Trophoblast cell (in vitro differentiated cells and primary cell): ENCODE measurements around the gene CCL24.

Source experiments
- DNase-seq, 2 donors: peaks; one replicate each; pipeline ENCODE4 v3.0.0-alpha.2; 2016
- H2AFZ ChIP-seq: 2 replicates; pipeline ENCODE4 v1.6.1; 2013; ENCODE audit warnings: low read length, moderate library complexity, mild to moderate bottlenecking; ENCODE audit not compliant: insufficient read depth, poor library complexity
- H2AK5ac ChIP-seq: 2 replicates; pipeline ENCODE4 v1.6.1; 2013; ENCODE audit warnings: mild to moderate bottlenecking, low read length
- H2BK120ac ChIP-seq: 2 replicates; pipeline ENCODE4 v1.6.1; 2013; ENCODE audit warnings: low read length, mild to moderate bottlenecking, moderate library complexity; ENCODE audit not compliant: insufficient read depth, poor library complexity
- H2BK12ac ChIP-seq: 2 replicates; pipeline ENCODE4 v1.6.1; 2013; ENCODE audit warnings: mild to moderate bottlenecking, low read length, moderate library complexity
- H2BK5ac ChIP-seq: 2 replicates; pipeline ENCODE4 v1.6.1; 2013; ENCODE audit warnings: low read length, low read depth, moderate library complexity, mild to moderate bottlenecking; ENCODE audit not compliant: poor library complexity
- H3K14ac ChIP-seq: 2 replicates; pipeline ENCODE4 v1.6.1; 2013; ENCODE audit warnings: mild to moderate bottlenecking, low read length
- H3K18ac ChIP-seq: 2 replicates; pipeline ENCODE4 v1.6.1; 2013; ENCODE audit warnings: mild to moderate bottlenecking, low read length
- H3K23ac ChIP-seq: 2 replicates; pipeline ENCODE4 v1.6.1; 2013; ENCODE audit warnings: low read length
- H3K27ac ChIP-seq: 2 replicates; pipeline ENCODE4 v1.5.1; 2013; ENCODE audit warnings: low read depth, mild to moderate bottlenecking, inconsistent platforms, low read length, moderate library complexity
- H3K27me3 ChIP-seq: 2 replicates; pipeline ENCODE4 v1.6.1; 2013; ENCODE audit warnings: inconsistent platforms, mild to moderate bottlenecking, low read length, moderate library complexity; ENCODE audit not compliant: insufficient read depth
- H3K36me3 ChIP-seq, 2 experiments: 1 replicate in 1 of 2; 2 replicates in 1 of 2; pipeline ENCODE4 v1.6.1; 2013; ENCODE audit warnings: low read length in 2 of 2, mild to moderate bottlenecking in 2 of 2, moderate library complexity in 1 of 2; ENCODE audit not compliant: insufficient read depth in 2 of 2, control insufficient read depth in 1 of 2
- H3K4ac ChIP-seq: 2 replicates; pipeline ENCODE4 v1.6.1; 2013; ENCODE audit warnings: low read depth, mild to moderate bottlenecking, low read length, moderate library complexity
- H3K4me1 ChIP-seq, 2 experiments: 1 replicate in 1 of 2; 2 replicates in 1 of 2; pipeline ENCODE4 v1.6.1; 2013; ENCODE audit warnings: low read length in 2 of 2, mild to moderate bottlenecking in 2 of 2, moderate library complexity in 1 of 2; ENCODE audit not compliant: insufficient read depth in 2 of 2, control insufficient read depth in 1 of 2
- H3K4me2 ChIP-seq: 2 replicates; pipeline ENCODE4 v1.6.1; 2013; ENCODE audit warnings: inconsistent platforms, mild to moderate bottlenecking, low read length, moderate library complexity
- H3K4me3 ChIP-seq: 2 replicates; pipeline ENCODE4 v1.5.1; 2013; ENCODE audit warnings: mild to moderate bottlenecking, low read depth, low read length, inconsistent platforms
- H3K79me1 ChIP-seq: one replicate; pipeline ENCODE4 v1.6.1; 2013; ENCODE audit warnings: low read length
- H3K79me2 ChIP-seq: 2 replicates; pipeline ENCODE4 v1.6.1; 2013; ENCODE audit warnings: low read length, mild to moderate bottlenecking; ENCODE audit not compliant: control insufficient read depth, insufficient read depth, poor library complexity
- H3K9ac ChIP-seq: 2 replicates; pipeline ENCODE4 v1.6.1; 2013; ENCODE audit warnings: mild to moderate bottlenecking, low read length
- H3K9me3 ChIP-seq: 2 replicates; pipeline ENCODE4 v1.6.1; 2013; ENCODE audit warnings: low read depth, mild to moderate bottlenecking, control low read depth, inconsistent platforms, low read length; ENCODE audit not compliant: insufficient read depth
- H4K12ac ChIP-seq: 2 replicates; pipeline ENCODE4 v1.6.1; 2013; ENCODE audit warnings: low read depth, mild to moderate bottlenecking, low read length, moderate library complexity
- H4K8ac ChIP-seq: 2 replicates; pipeline ENCODE4 v1.6.1; 2013; ENCODE audit warnings: low read depth, mild to moderate bottlenecking, low read length, moderate library complexity
- H4K91ac ChIP-seq: one replicate; pipeline ENCODE4 v1.6.1; 2013; ENCODE audit warnings: low read depth, mild to moderate bottlenecking, low read length, moderate library complexity
- WGBS: extraction: QIAGEN DNeasy Blood & Tissue Kit; methylation state at CpG from one replicate; pipeline ENCODE4 v1.1.7; 2013; ENCODE audit warnings: missing lambda C conversion rate; ENCODE audit not compliant: insufficient read length, insufficient coverage; ENCODE audit errors: extremely low coverage; 5-methylcytosine and 5-hydroxymethylcytosine counted together

The CCL24 gene

GRCh38 chr7:75806560-75807307 lies 6.9 kb downstream of the CCL24 start:
- Histone ChIP-seq H3K27ac (no peak overlapping the region), H3K4me2 (no peak overlapping the region), H3K14ac (no peak overlapping the region), H3K18ac (no peak overlapping the region), H3K23ac (no peak overlapping the region), H3K79me2 (no peaks in the 10 kb centered on the region), H3K36me3 (no peaks in the 10 kb centered on the region), H3K4ac (no peak overlapping the region), H4K8ac (no peak overlapping the region), H2AFZ (no peak overlapping the region), H3K27me3 (no peaks in the 10 kb centered on the region), H2BK12ac (no peak overlapping the region), H2BK5ac (no peak overlapping the region), H3K9me3 (peaks cover 11% of the 10 kb centered on the region), H3K4me3 (no peak overlapping the region), H3K9ac (no peak overlapping the region), H3K4me1 (no peaks in the 10 kb centered on the region), H4K91ac (no peak overlapping the region), H4K12ac (no peak overlapping the region), H2BK120ac (no peak overlapping the region), H3K79me1 (no peaks in the 10 kb centered on the region), H2AK5ac (no peak overlapping the region)
- DNase-seq: no peak
- WGBS: no CpG with 5 or more reads among the region's 4 CpGs

GRCh38 chr7:75804705-75805104 lies 8.9 kb downstream of the CCL24 start:
- no peak overlapping the region for H4K8ac ChIP-seq
- no peak overlapping the region for H3K9ac ChIP-seq
- H4K12ac ChIP-seq: no peak overlapping the region
- no peak for DNase-seq
- no peak overlapping the region for H2AK5ac ChIP-seq
- no peak overlapping the region for H3K4me3 ChIP-seq
- H3K18ac ChIP-seq: no peak overlapping the region
- no peak overlapping the region for H4K91ac ChIP-seq
- no CpG with 5 or more reads among the region's 5 CpGs for WGBS
- H2AFZ ChIP-seq: no peak overlapping the region
- H2BK5ac ChIP-seq: no peak overlapping the region
- no peak overlapping the region for H3K4me2 ChIP-seq
- H3K4ac ChIP-seq: no peak overlapping the region
- H2BK120ac ChIP-seq: no peak overlapping the region
- H3K27ac ChIP-seq: no peak overlapping the region
- H3K9me3 ChIP-seq: peaks cover 11% of the 10 kb centered on the region
- H3K14ac ChIP-seq: no peak overlapping the region
- H3K79me1 ChIP-seq: no peaks in the 10 kb centered on the region
- no peaks in the 10 kb centered on the region for H3K4me1 ChIP-seq
- no peak overlapping the region for H2BK12ac ChIP-seq
- no peaks in the 10 kb centered on the region for H3K36me3 ChIP-seq
- no peaks in the 10 kb centered on the region for H3K27me3 ChIP-seq
- H3K79me2 ChIP-seq: no peaks in the 10 kb centered on the region
- H3K23ac ChIP-seq: no peak overlapping the region

- Histone ChIP-seq H3K4me3 (no peak overlapping the region), H3K14ac (no peak overlapping the region)
Measured at GRCh38 chr7:75804004-75804403, 9.6 kb downstream of the CCL24 start.

DNA sequence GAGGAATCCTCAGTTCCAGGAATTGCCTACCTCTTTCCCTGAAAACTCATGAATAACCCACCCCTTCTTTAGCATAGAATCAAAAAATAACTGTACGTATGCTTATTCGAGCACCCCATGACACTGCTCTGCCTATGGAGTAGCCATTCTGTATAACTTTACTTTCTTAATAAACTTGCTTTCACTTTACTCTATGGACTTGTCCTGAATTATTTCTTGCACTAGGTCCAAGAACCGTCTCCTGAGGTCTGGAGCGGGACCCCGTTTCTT lies 11.1 kb downstream of the CCL24 start:
- H3K9ac ChIP-seq: no peak overlapping the region
- H2AK5ac ChIP-seq: no peak overlapping the region
- no peaks in the 10 kb centered on the region for H3K79me2 ChIP-seq
- no peak for DNase-seq
- no peak overlapping the region for H3K4ac ChIP-seq
- no peak overlapping the region for H4K12ac ChIP-seq
- no peaks in the 10 kb centered on the region for H3K27me3 ChIP-seq
- no peak overlapping the region for H2BK12ac ChIP-seq
- no peak overlapping the region for H3K18ac ChIP-seq
- H3K27ac ChIP-seq: no peak overlapping the region
- WGBS: no CpG with 5 or more reads among the region's 5 CpGs
- H4K8ac ChIP-seq: no peak overlapping the region
- H4K91ac ChIP-seq: no peak overlapping the region
- no peak overlapping the region for H3K14ac ChIP-seq
- H3K4me3 ChIP-seq: no peak overlapping the region
- H2BK5ac ChIP-seq: no peak overlapping the region
- no peaks in the 10 kb centered on the region for H3K36me3 ChIP-seq
- H3K9me3 ChIP-seq: peaks cover 7% of the 10 kb centered on the region
- H3K79me1 ChIP-seq: no peaks in the 10 kb centered on the region
- no peaks in the 10 kb centered on the region for H3K4me1 ChIP-seq
- no peak overlapping the region for H2AFZ ChIP-seq
- no peak overlapping the region for H3K23ac ChIP-seq
- no peak overlapping the region for H2BK120ac ChIP-seq
- H3K4me2 ChIP-seq: no peak overlapping the region

More at GRCh38 chr7:75804004-75804403, 9.6 kb downstream of the CCL24 start:
- no peak overlapping the region for H3K23ac ChIP-seq
- H3K4me2 ChIP-seq: no peak overlapping the region
- no peaks in the 10 kb centered on the region for H3K27me3 ChIP-seq
- no peaks in the 10 kb centered on the region for H3K4me1 ChIP-seq
- no peak overlapping the region for H3K18ac ChIP-seq
- no peak overlapping the region for H2BK120ac ChIP-seq
- H3K36me3 ChIP-seq: no peaks in the 10 kb centered on the region
- H4K8ac ChIP-seq: no peak overlapping the region
- no peak overlapping the region for H2BK5ac ChIP-seq
- H3K79me2 ChIP-seq: no peaks in the 10 kb centered on the region
- peaks cover 11% of the 10 kb centered on the region for H3K9me3 ChIP-seq
- H2BK12ac ChIP-seq: no peak overlapping the region
- H4K12ac ChIP-seq: no peak overlapping the region
- DNase-seq: no peak
- H3K79me1 ChIP-seq: no peaks in the 10 kb centered on the region
- WGBS: no CpG with 5 or more reads among the region's 2 CpGs
- no peak overlapping the region for H2AK5ac ChIP-seq
- H3K9ac ChIP-seq: no peak overlapping the region
- H4K91ac ChIP-seq: no peak overlapping the region
- no peak overlapping the region for H3K27ac ChIP-seq
- H3K4ac ChIP-seq: no peak overlapping the region
- no peak overlapping the region for H2AFZ ChIP-seq
